HG03439 (cell line): ENCODE results near the gene CCNYL1.

Experiments used
- ATAC-seq: cut with Tn5 transposase; IDR thresholded peaks from one replicate; pipeline ENCODE4 v1.9.1; 2021; ENCODE audit warnings: mild to moderate bottlenecking, moderate library complexity; ENCODE audit not compliant: unreplicated experiment

CCNYL1 gene

GRCh38 chr2:207764096-207764630 lies 52.7 kb downstream of the CCNYL1 start:
- no peak for ATAC-seq

- no peak for ATAC-seq
Measured at GRCh38 chr2:207765547-207765946, 54.1 kb downstream of the CCNYL1 start.

- ATAC-seq = no peak
Measured at GRCh38 chr2:207766041-207766551, 54.7 kb downstream of the CCNYL1 start.

- ATAC-seq = no peak
Measured at GRCh38 chr2:207766697-207767460, 55.4 kb downstream of the CCNYL1 start.

- no peak for ATAC-seq
Measured at GRCh38 chr2:207767461-207768167, 56.2 kb downstream of the CCNYL1 start.

- ATAC-seq = no peak
Measured at GRCh38 chr2:207768168-207768865, 56.9 kb downstream of the CCNYL1 start.

- peak; percentile 12 for ATAC-seq
Measured at GRCh38 chr2:207768866-207769596, 57.6 kb downstream of the CCNYL1 start.

- no peak for ATAC-seq
Measured at GRCh38 chr2:207770602-207771404, 59.4 kb downstream of the CCNYL1 start.

GRCh38 chr2:207771421-207771820 lies 60.0 kb downstream of the CCNYL1 start:
- ATAC-seq = no peak

GRCh38 chr2:207772081-207772843 lies 60.8 kb downstream of the CCNYL1 start:
- no peak for ATAC-seq

GRCh38 chr2:207772844-207773205 lies 61.4 kb downstream of the CCNYL1 start:
- ATAC-seq = no peak

- no peak for ATAC-seq
Measured at GRCh38 chr2:207775473-207775872, 64.0 kb downstream of the CCNYL1 start.

- no peak for ATAC-seq
Measured at GRCh38 chr2:207777124-207777523, 65.7 kb downstream of the CCNYL1 start.

GRCh38 chr2:207778298-207778882 lies 67.0 kb downstream of the CCNYL1 start:
- ATAC-seq = no peak

GRCh38 chr2:207779523-207779922 lies 68.1 kb downstream of the CCNYL1 start:
- ATAC-seq = no peak

- no peak for ATAC-seq
Measured at GRCh38 chr2:207782238-207783030, 71.0 kb downstream of the CCNYL1 start.

GRCh38 chr2:207783514-207783913 lies 72.1 kb downstream of the CCNYL1 start:
- ATAC-seq = no peak

- ATAC-seq = no peak
Measured at GRCh38 chr2:207784898-207785297, 73.5 kb downstream of the CCNYL1 start.
